Stimulated activated CD4-positive, alpha-beta T cell treated with anti-CD3 and anti-CD28 coated beads, Interleukin-15, amount 100 ng/mL, for 1 hour (primary cell): Measurements from ENCODE around the gene CTSO.

Experiments used
- DNase-seq, 2 donors: peaks; one replicate each; pipeline ENCODE4 v3.0.0-alpha.2; 2020; ENCODE audit warnings: low read depth in 1 of 2, low spot score in 1 of 2

CTSO gene

GRCh38 chr4:155953151-155954117, at the start of gene CTSO:
Gene CTSO, minus strand, starts transcription at chr4:155953866. Its CDS starts 19 bp downstream, at chr4:155953847.
- peak; percentile 39 to 60 for DNase-seq

GRCh38 chr4:156000491-156000890, 46.8 kb upstream of the CTSO start:
- DNase-seq: no peak

GRCh38 chr4:155999725-156000124, 46.1 kb upstream of the CTSO start:
- DNase-seq: no peak

GRCh38 chr4:155995069-155995468, 41.4 kb upstream of the CTSO start:
- DNase-seq: no peak

GRCh38 chr4:155984106-155984797, 30.6 kb upstream of the CTSO start:
- no peak for DNase-seq

- DNase-seq: no peak
Measured at GRCh38 chr4:155982736-155983385, 29.2 kb upstream of the CTSO start.

- DNase-seq: no peak
Measured at GRCh38 chr4:155978810-155979209, 25.1 kb upstream of the CTSO start.

GRCh38 chr4:155975511-155975910, 21.8 kb upstream of the CTSO start:
- no peak for DNase-seq

- DNase-seq: no peak
Measured at GRCh38 chr4:155974996-155975395, 21.3 kb upstream of the CTSO start.

GRCh38 chr4:155974476-155974749, 20.7 kb upstream of the CTSO start:
- no peak for DNase-seq

- no peak for DNase-seq
Measured at GRCh38 chr4:155973639-155974475, 20.2 kb upstream of the CTSO start.

- DNase-seq: no peak
Measured at GRCh38 chr4:155972098-155972497, 18.4 kb upstream of the CTSO start.

GRCh38 chr4:155966731-155967395, 13.2 kb upstream of the CTSO start:
- no peak for DNase-seq

- DNase-seq: no peak
Measured at GRCh38 chr4:155966171-155966570, 12.5 kb upstream of the CTSO start.

- no peak for DNase-seq
Measured at GRCh38 chr4:155964016-155964891, 10.6 kb upstream of the CTSO start.

GRCh38 chr4:155962767-155963166, 9.1 kb upstream of the CTSO start:
- DNase-seq: no peak

GRCh38 chr4:155961575-155961974, 7.9 kb upstream of the CTSO start:
- DNase-seq: no peak

GRCh38 chr4:155960522-155960921, 6.9 kb upstream of the CTSO start:
- no peak for DNase-seq

- DNase-seq: no peak
Measured at GRCh38 chr4:155959417-155959816, 5.8 kb upstream of the CTSO start.

- no peak for DNase-seq
Measured at GRCh38 chr4:155956461-155956860, 2.8 kb upstream of the CTSO start.
